OCI-LY7 (cell line): ENCODE measurements around the gene BAHD1. TPM values are rescaled to one million over a fixed set of nuclear protein-coding genes. Genes with fewer than 3 reads are reported as not detected.

ENCODE experiments used
- BruUV-seq: library from RNA; stranded (reverse); fragments of 400-500 nt; replicated peaks from 2 replicates; lab custom pipeline; 2021; lab: Mats Ljungman, UMichigan
- CTCF ChIA-PET: fragments of 300-600 bp; sonication (Branson Sonifier 250); formaldehyde crosslinking; loops from one replicate; lab custom pipeline; 2022; ENCODE audit warnings: antibody characterized with exemption; ENCODE audit not compliant: unreplicated experiment; lab: Charles Lee
- POLR2A ChIA-PET: fragments of 300-600 bp; sonication (Branson Sonifier 250); formaldehyde crosslinking; loops from one replicate; lab custom pipeline; 2022; ENCODE audit warnings: antibody characterized with exemption; lab: Charles Lee
- DNase-seq: peaks from one replicate; pipeline ENCODE4 v3.0.0-alpha.2; 2015; ENCODE audit warnings: low spot score
- H2AFZ ChIP-seq: fragments of 200-600 bp; sonication (generic), shearing (Covaris generic); 2 replicates; pipeline ENCODE4 v1.6.1; 2014; ENCODE audit warnings: mild to moderate bottlenecking, antibody characterized with exemption, low read length, moderate library complexity
- H3K27ac ChIP-seq: fragments of 200-600 bp; sonication (generic); 2 replicates; pipeline ENCODE4 v1.5.1; 2014; ENCODE audit warnings: mixed run types, low read depth, mild to moderate bottlenecking, moderate library complexity, low read length, inconsistent platforms; ENCODE audit not compliant: poor library complexity, severe bottlenecking
- H3K36me3 ChIP-seq: fragments of 200-600 bp; sonication (generic); 2 replicates; pipeline ENCODE4 v1.6.1; 2014; ENCODE audit warnings: mild to moderate bottlenecking, antibody characterized with exemption, low read length, moderate library complexity, mixed read lengths; ENCODE audit not compliant: insufficient read depth
- H3K4me1 ChIP-seq: fragments of 200-600 bp; sonication (generic); 2 replicates; pipeline ENCODE4 v1.5.1; 2014; ENCODE audit warnings: mild to moderate bottlenecking, low read length; ENCODE audit not compliant: insufficient read depth, poor library complexity, severe bottlenecking
- H3K4me2 ChIP-seq: fragments of 200-600 bp; sonication (generic); 2 replicates; pipeline ENCODE4 v1.6.1; 2014; ENCODE audit warnings: mild to moderate bottlenecking, low read length
- H3K4me3 ChIP-seq: fragments of 200-600 bp; sonication (generic); 2 replicates; pipeline ENCODE4 v1.5.1; 2014; ENCODE audit warnings: mild to moderate bottlenecking, low read depth, low read length; ENCODE audit not compliant: poor library complexity, severe bottlenecking
- H3K79me2 ChIP-seq: fragments of 200-600 bp; sonication (generic); 2 replicates; pipeline ENCODE4 v1.6.1; 2016; ENCODE audit warnings: low read depth, mild to moderate bottlenecking, low read length, moderate library complexity, mixed read lengths; ENCODE audit not compliant: insufficient read depth
- H3K9me2 ChIP-seq: fragments of 200-600 bp; sonication (generic); 2 replicates; pipeline ENCODE4 v1.6.1; 2016; ENCODE audit warnings: mild to moderate bottlenecking, low read length, mixed read lengths; ENCODE audit not compliant: insufficient read depth
- H3K9me3 ChIP-seq: fragments of 200-600 bp; sonication (generic); 2 replicates; pipeline ENCODE4 v1.6.1; 2014; ENCODE audit warnings: mild to moderate bottlenecking, mixed run types, low read length, mixed read lengths
- H4K20me1 ChIP-seq: fragments of 200-600 bp; sonication (generic); 2 replicates; pipeline ENCODE4 v1.6.1; 2014; ENCODE audit warnings: mild to moderate bottlenecking, antibody characterized with exemption, low read length, moderate library complexity, mixed read lengths; ENCODE audit not compliant: insufficient read depth
- CTCF ChIP-seq: fragments of 200-600 bp; sonication (generic); conservative IDR thresholded peaks from 2 replicates; pipeline ENCODE4 v1.5.1; 2014; ENCODE audit warnings: mild to moderate bottlenecking, antibody characterized with exemption, low read length, moderate library complexity, mixed read lengths
- EZH2phosphoT487 ChIP-seq: fragments of 200-600 bp; sonication (generic); IDR thresholded peaks from 2 replicates; pipeline ENCODE4 v1.6.1; 2018; ENCODE audit warnings: low read depth, borderline replicate concordance, mild to moderate bottlenecking, mixed run types, antibody characterized with exemption, low read length, moderate library complexity, mixed read lengths
- intact Hi-C: fragments of 100-400 bp; cut with micrococcal nuclease; formaldehyde crosslinking; loops from one replicate; pipeline ENCODE4 v1.10.0; 2022; ENCODE audit not compliant: unreplicated experiment
- total RNA-seq, 2 experiments: library from RNA; depleted of rRNA in 1 of 2; stranded (reverse); fragments of >200 nt in 1 of 2; shearing (Covaris generic) in 1 of 2; gene quantifications; 2 replicates each; pipeline ENCODE4 v1.2.3, GENCODE V29; 2014 to 2022

BAHD1 gene
- total RNA-seq, 2 experiments from 2014 or later = 15.0 to 22.3 TPM

- Histone ChIP-seq H3K4me2 (no peak overlapping the region), H3K4me3 (no peak overlapping the region), H3K4me1 (peaks cover 13% of the 10 kb centered on the region), H3K9me3 (no peaks in the 10 kb centered on the region), H4K20me1 (0 out of 2 replicates have a peak, but pooled peaks cover 3% of the 10 kb centered on the region), H3K9me2 (no peaks in the 10 kb centered on the region), H3K36me3 (no peaks in the 10 kb centered on the region), H3K27ac (no peak overlapping the region), H3K79me2 (no peaks in the 10 kb centered on the region), H2AFZ (no peak overlapping the region)
- BruUV-seq = no TSS peak
- TF ChIP-seq EZH2phosphoT487 (no peak), CTCF (no peak)
- ChIA-PET POLR2A (no interaction called here), CTCF (interaction anchor here (1.0 kb wide), 1 partner anchor 14 kb away, joined by 4 read pairs; the partner anchor contains the start of gene BAHD1)
- intact Hi-C loops = no loop called here
- DNase-seq = no peak
Observed at GRCh38 chr15:40454904-40455391, 14.2 kb downstream of the BAHD1 start.

- ChIA-PET CTCF (no interaction called here), POLR2A (interaction anchor here (0.5 kb wide), 1 partner anchor 86 kb away, joined by 3 read pairs; no protein-coding TSS in a partner anchor)
- no peak for DNase-seq
- Histone ChIP-seq H3K79me2 (no peaks in the 10 kb centered on the region), H3K9me2 (no peaks in the 10 kb centered on the region), H3K36me3 (no peaks in the 10 kb centered on the region), H4K20me1 (0 out of 2 replicates have a peak, but pooled peaks cover 3% of the 10 kb centered on the region), H3K4me3 (no peak overlapping the region), H3K9me3 (no peaks in the 10 kb centered on the region), H3K4me2 (no peak overlapping the region), H2AFZ (no peak overlapping the region), H3K27ac (no peak overlapping the region), H3K4me1 (peaks cover 12% of the 10 kb centered on the region)
- intact Hi-C loops = no loop called here
- no TSS peak for BruUV-seq
- no peak for TF ChIP-seq CTCF
Observed at GRCh38 chr15:40456299-40456712, 15.6 kb downstream of the BAHD1 start.

- Histone ChIP-seq H3K4me3 (no peak overlapping the region), H3K9me3 (no peaks in the 10 kb centered on the region), H3K36me3 (no peaks in the 10 kb centered on the region), H3K9me2 (no peaks in the 10 kb centered on the region), H4K20me1 (0 out of 2 replicates have a peak, but pooled peaks cover 3% of the 10 kb centered on the region), H3K79me2 (no peaks in the 10 kb centered on the region), H3K4me1 (peaks cover 7% of the 10 kb centered on the region), H3K4me2 (no peak overlapping the region), H3K27ac (no peak overlapping the region), H2AFZ (no peak overlapping the region)
- intact Hi-C loops = loop anchor here (1.0 kb wide), 1 partner anchor 15 kb away; no protein-coding TSS in a partner anchor
- BruUV-seq = no TSS peak
- no peak for TF ChIP-seq EZH2phosphoT487
- no peak for TF ChIP-seq CTCF
- POLR2A ChIA-PET = interaction anchor here (0.5 kb wide), 1 partner anchor 86 kb away, joined by 3 read pairs; no protein-coding TSS in a partner anchor
- DNase-seq = no peak
- CTCF ChIA-PET = no interaction called here
Observed at GRCh38 chr15:40456738-40457137, 16.0 kb downstream of the BAHD1 start.
